ENCODE data around the gene PLD6. TPM values are rescaled to one million over a fixed set of nuclear protein-coding genes. Genes with fewer than 3 reads are reported as not detected.

The PLD6 gene
- total RNA-seq, 1 experiment from 2014 or later: 0.09 TPM

- Histone ChIP-seq H2AFZ (ENCODE audit: low read length) (no peak overlapping the region), H4K8ac (replicated peaks; ENCODE audit: insufficient read length, low read depth, low read length) (no peak overlapping the region), H3K23ac (ENCODE audit: insufficient read length, low read depth, low read length) (no peak overlapping the region), H2BK12ac (ENCODE audit: insufficient read length, low read depth, low read length) (no peak overlapping the region), H2BK5ac (ENCODE audit: insufficient read length, low read length) (no peak overlapping the region), H2BK15ac (ENCODE audit: low read depth, low read length) (no peak overlapping the region), H3K4me2 (ENCODE audit: insufficient read depth, insufficient read length, low read length) (no peak overlapping the region), H3K14ac (ENCODE audit: insufficient read depth, low read length) (no peak overlapping the region), H3K23me2 (ENCODE audit: insufficient read length, low read depth, low read length, poor library complexity, severe bottlenecking) (no peaks in the 10 kb centered on the region), H3K79me2 (ENCODE audit: insufficient read depth, low read length) (no peaks in the 10 kb centered on the region), H3T11ph (ENCODE audit: low read length) (no peak overlapping the region), H3K27ac (ENCODE audit: insufficient read length, low read depth, low read length) (no peak overlapping the region), H3K9ac (ENCODE audit: extremely low read depth, insufficient read length, low read length) (no peak overlapping the region), H4K91ac (ENCODE audit: insufficient read length, low read depth, low read length) (no peak overlapping the region), H3K27me3 (ENCODE audit: insufficient read depth, low read length) (no peaks in the 10 kb centered on the region), H3K56ac (ENCODE audit: insufficient read length, low read depth, low read length) (no peak overlapping the region), H2BK20ac (ENCODE audit: low read depth, low read length, poor library complexity, severe bottlenecking) (no peak overlapping the region), H2BK120ac (ENCODE audit: low read depth, low read length, poor library complexity, severe bottlenecking) (no peak overlapping the region), H3K9me3 (ENCODE audit: control insufficient read depth, low read depth, low read length) (no peaks in the 10 kb centered on the region), H3K4ac (ENCODE audit: low read depth, low read length) (no peak overlapping the region), H4K5ac (ENCODE audit: insufficient read length, low read depth, low read length) (no peak overlapping the region), H2AK5ac (ENCODE audit: insufficient read length, low read length) (no peak overlapping the region), H3K4me1 (ENCODE audit: insufficient read depth, low read length) (no peaks in the 10 kb centered on the region), H3K18ac (ENCODE audit: insufficient read length, low read depth, low read length) (no peak overlapping the region), H3K79me1 (ENCODE audit: insufficient read depth, low read depth, low read length, poor library complexity, severe bottlenecking) (no peaks in the 10 kb centered on the region), H4K20me1 (ENCODE audit: control insufficient read depth, insufficient read depth, insufficient read length) (no peaks in the 10 kb centered on the region)
- no peak for DNase-seq
- Mint-ChIP-seq H3K9me3 (no peaks in the 10 kb centered on the region), H3K36me3 (ENCODE audit: insufficient read depth in 1 of 3, low read depth in 3 of 3) (peaks cover 28 to 60% (median 59%) of the 10 kb centered on the region in 3 experiments), H3K4me3 (no peak overlapping the region), H3K4me1 (no peaks in the 10 kb centered on the region), H3K27me3 (ENCODE audit: low read depth) (no peaks in the 10 kb centered on the region), H3K27ac (peak overlapping the region in 1 of 3 experiments; percentile 75; a peak in 2 of 7 replicates)
- no CpG with 5 or more reads among the region's 9 CpGs for WGBS (ENCODE audit: extremely low coverage, insufficient read length, low lambda C conversion rate)
- TF ChIP-seq CTCF (conservative IDR thresholded peaks at IDR 0.05): no peak
Observed at GRCh38 chr17:17153071-17153470, 53.1 kb downstream of the PLD6 start.

All from H9 (cell line).